OCI-LY3 (cell line): ENCODE data around the gene PRDX5.
A peak's percentile ranks its signal among the peaks of the same experiment; 100 is the strongest.

Experiments used
- H2AFZ ChIP-seq: fragments of 200-600, 300-600 bp; shearing (Covaris generic); 2 replicates; pipeline ENCODE4 v1.6.0; 2014; ENCODE audit warnings: antibody characterized with exemption, low read depth, low read length
- H3K27ac ChIP-seq: fragments of 200-600, 300-600 bp; sonication (generic); 2 replicates; pipeline ENCODE4 v1.5.1; 2014; ENCODE audit warnings: mild to moderate bottlenecking, low read length, moderate library complexity, mixed read lengths
- H3K27me3 ChIP-seq: fragments of 200-600, 300-600 bp; sonication (generic); 2 replicates; pipeline ENCODE4 v1.6.1; 2014; ENCODE audit warnings: low read depth, low read length, mixed read lengths
- H3K36me3 ChIP-seq: fragments of 200-600, 300-600 bp; sonication (generic); replicated peaks from 2 replicates; pipeline ENCODE3; 2014; ENCODE audit warnings: low read depth, low read length, mixed read lengths
- H3K4me1 ChIP-seq: fragments of 300-600, 200-600 bp; sonication (generic); 2 replicates; pipeline ENCODE4 v1.6.1; 2014; ENCODE audit warnings: low read length, mixed read lengths
- H3K4me2 ChIP-seq: fragments of 200-600, 300-600 bp; sonication (generic); 2 replicates; pipeline ENCODE4 v1.6.1; 2014; ENCODE audit warnings: low read length, mixed read lengths
- H3K4me3 ChIP-seq: fragments of 300-600, 200-600 bp; sonication (generic); 2 replicates; pipeline ENCODE4 v1.5.1; 2014; ENCODE audit warnings: antibody characterized with exemption, mild to moderate bottlenecking, low read length, moderate library complexity
- H3K79me2 ChIP-seq: fragments of 300-600, 200-600 bp; shearing (Covaris generic); 2 replicates; pipeline ENCODE4 v1.6.1; 2014; ENCODE audit warnings: mild to moderate bottlenecking, low read length, mixed read lengths
- H3K9ac ChIP-seq: fragments of 300-600, 200-600 bp; shearing (Covaris generic); 2 replicates; pipeline ENCODE4 v1.6.0; 2014; ENCODE audit warnings: mild to moderate bottlenecking, low read length, moderate library complexity
- H3K9me3 ChIP-seq: fragments of 200-600, 300-600 bp; shearing (Covaris generic); 2 replicates; pipeline ENCODE4 v1.6.1; 2014; ENCODE audit warnings: low read length, mixed read lengths; ENCODE audit not compliant: insufficient read depth
- H4K20me1 ChIP-seq: fragments of 200-600, 300-600 bp; sonication (generic); 2 replicates; pipeline ENCODE4 v1.6.1; 2016; ENCODE audit warnings: low read length, mixed read lengths; ENCODE audit not compliant: insufficient read depth
- EZH2phosphoT487 ChIP-seq: fragments of 200-600 bp; shearing (Covaris generic); IDR thresholded peaks from 2 replicates; pipeline ENCODE4 v1.6.1; 2018; ENCODE audit warnings: antibody characterized with exemption, mixed run types, low read depth
- TF ChIP-seq, protein P1 (sequence below): fragments of 200-600, 300-600 bp; sonication (generic); IDR thresholded peaks from 2 replicates; pipeline ENCODE4 v1.5.1; 2014; ENCODE audit warnings: antibody characterized with exemption, low read length, low read depth

PRDX5 gene

DNA sequence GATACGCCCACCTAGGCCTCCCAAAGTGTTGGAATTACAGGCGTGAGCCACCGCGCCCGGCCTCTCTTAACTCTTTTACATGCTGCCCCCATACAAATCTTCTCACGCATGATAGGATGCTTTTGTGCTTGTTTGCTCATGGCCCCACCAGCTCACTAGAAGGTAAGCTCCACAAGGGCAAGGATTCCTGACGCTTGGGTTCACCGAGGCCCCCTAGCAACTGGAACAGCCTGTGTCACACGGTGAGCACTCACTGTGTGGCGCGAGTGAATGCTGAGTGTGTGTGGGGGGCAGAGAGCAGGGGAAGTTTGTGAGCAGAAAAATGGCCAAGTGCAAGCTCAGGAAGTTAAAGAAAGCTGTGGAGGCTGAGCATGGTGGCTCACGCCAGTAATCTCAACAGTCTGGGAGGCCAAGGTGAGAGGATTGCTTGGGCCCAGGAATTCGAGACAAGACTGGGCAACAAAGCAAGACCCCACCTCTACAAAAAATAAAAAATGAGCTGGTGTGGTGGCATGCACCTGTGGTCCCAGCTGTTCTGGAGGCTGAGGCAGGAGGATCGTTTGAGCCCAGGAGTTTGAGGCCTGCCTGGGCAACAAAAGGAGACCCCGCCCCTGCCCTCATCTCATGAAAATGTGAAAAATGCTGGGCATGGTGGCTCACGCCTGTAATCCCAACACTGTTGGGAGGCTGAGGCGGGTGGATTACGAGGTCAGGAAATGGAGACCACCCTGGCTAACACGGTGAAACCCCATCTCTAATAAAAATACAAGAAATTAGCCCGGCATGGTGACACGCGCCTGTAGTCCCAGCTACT is 35.8 kb upstream of the PRDX5 start:
- Histone ChIP-seq H3K4me1 (peaks cover 12% of the 10 kb centered on the region), H3K4me3 (no peak overlapping the region), H2AFZ (no peak overlapping the region), H3K9me3 (no peaks in the 10 kb centered on the region), H4K20me1 (no peaks in the 10 kb centered on the region), H3K79me2 (peaks cover 10% of the 10 kb centered on the region; the same call in 1 of the 2 replicates), H3K4me2 (no peak overlapping the region), H3K36me3 (peaks cover 13% of the 10 kb centered on the region), H3K27me3 (no peaks in the 10 kb centered on the region), H3K27ac (no peak overlapping the region), H3K9ac (no peak overlapping the region)
- TF ChIP-seq, protein P1, sequence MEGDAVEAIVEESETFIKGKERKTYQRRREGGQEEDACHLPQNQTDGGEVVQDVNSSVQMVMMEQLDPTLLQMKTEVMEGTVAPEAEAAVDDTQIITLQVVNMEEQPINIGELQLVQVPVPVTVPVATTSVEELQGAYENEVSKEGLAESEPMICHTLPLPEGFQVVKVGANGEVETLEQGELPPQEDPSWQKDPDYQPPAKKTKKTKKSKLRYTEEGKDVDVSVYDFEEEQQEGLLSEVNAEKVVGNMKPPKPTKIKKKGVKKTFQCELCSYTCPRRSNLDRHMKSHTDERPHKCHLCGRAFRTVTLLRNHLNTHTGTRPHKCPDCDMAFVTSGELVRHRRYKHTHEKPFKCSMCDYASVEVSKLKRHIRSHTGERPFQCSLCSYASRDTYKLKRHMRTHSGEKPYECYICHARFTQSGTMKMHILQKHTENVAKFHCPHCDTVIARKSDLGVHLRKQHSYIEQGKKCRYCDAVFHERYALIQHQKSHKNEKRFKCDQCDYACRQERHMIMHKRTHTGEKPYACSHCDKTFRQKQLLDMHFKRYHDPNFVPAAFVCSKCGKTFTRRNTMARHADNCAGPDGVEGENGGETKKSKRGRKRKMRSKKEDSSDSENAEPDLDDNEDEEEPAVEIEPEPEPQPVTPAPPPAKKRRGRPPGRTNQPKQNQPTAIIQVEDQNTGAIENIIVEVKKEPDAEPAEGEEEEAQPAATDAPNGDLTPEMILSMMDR, result no peak
- no peak for TF ChIP-seq EZH2phosphoT487

DNA sequence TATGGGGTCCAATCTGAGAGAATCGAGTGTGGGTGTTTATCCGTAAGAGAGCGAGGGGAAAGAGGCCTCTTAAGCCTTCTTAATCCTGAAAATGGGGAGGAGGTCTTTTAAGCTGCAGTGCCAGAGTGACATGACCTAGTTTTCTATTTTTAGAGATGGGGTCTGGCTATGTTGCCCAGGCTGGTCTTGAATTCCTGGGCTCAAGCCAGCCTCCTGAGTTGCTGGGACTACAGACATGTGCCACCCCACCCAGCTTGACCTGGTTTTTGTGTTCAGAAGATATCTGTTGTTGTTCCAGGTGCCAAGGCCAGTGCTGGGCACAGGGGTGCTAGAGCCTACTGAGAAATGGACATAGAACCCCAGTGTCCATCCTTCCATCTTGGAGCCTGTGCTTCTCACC is 34.8 kb upstream of the PRDX5 start:
- no peak overlapping the region for H3K4me3 ChIP-seq
- no peaks in the 10 kb centered on the region for H3K9me3 ChIP-seq
- no peak overlapping the region for H2AFZ ChIP-seq
- H3K4me2 ChIP-seq, result no peak overlapping the region
- peaks cover 10% of the 10 kb centered on the region; the same call in 1 of the 2 replicates for H3K79me2 ChIP-seq
- H3K9ac ChIP-seq, result no peak overlapping the region
- H3K27ac ChIP-seq, result no peak overlapping the region
- H3K27me3 ChIP-seq, result no peaks in the 10 kb centered on the region
- peaks cover 12% of the 10 kb centered on the region for H3K4me1 ChIP-seq
- peaks cover 13% of the 10 kb centered on the region for H3K36me3 ChIP-seq
- H4K20me1 ChIP-seq, result no peaks in the 10 kb centered on the region
- TF ChIP-seq, protein P1, result no peak
- TF ChIP-seq EZH2phosphoT487, result no peak

DNA sequence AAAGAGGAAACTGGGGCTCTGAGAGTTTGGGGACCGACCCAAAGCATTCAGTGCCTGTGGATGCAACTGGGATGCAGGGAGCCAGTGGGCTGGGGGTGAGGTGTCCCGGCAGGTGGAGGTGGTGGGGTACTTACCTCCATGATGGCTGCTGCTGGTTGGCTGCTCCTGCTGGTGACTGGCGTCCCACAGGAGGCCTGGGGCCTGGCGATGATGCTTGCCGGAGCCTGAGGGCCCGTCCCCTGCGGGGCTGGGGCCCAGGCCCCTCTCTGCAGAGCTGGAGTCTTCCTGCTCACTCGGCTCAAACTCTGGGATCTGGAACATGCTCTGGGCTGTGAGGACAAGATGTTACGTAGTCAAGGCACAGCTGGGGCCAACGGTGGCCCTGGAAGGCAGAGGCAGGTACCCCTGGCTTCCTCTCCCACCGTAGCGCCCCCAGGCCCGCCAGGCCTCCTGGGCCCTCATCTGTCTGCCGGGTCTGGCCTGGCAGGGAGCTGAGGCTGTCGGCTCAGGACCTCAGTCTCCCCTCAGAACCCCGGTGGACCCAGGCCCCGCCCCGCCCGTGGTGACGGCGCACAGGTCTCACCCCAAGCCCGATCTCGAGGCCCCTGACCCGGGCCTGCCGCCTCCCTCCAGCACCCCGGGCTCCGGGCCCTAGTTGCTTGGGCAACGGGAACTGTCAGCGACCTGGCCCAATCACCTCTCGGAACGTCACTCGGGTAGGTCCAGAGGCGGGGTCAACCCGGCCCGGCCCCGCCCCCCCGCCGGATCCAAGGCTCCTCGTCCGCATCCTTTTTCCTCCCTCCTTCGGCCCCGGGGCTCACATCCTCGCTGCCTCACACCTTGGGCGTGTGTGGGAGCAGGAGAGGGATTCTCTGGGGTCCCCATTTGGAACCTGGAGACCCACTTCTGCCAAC is 33.6 kb upstream of the PRDX5 start, which contains the start of gene BAD:
Gene BAD, minus strand, starts transcription at position 618 of the 914 bp plus-strand sequence. Its CDS starts 297 bp downstream, at position 321.
- Histone ChIP-seq H3K9me3 (no peaks in the 10 kb centered on the region), H2AFZ (peak within 1 kb of the TSS; percentile 55; the same call in 1 of the 2 replicates), H3K27me3 (no peaks in the 10 kb centered on the region), H3K79me2 (peaks cover 10% of the 10 kb centered on the region; the same call in 1 of the 2 replicates), H3K9ac (peak within 1 kb of the TSS; percentile 89), H3K4me3 (peak within 1 kb of the TSS; percentile 82), H3K4me1 (peaks cover 12% of the 10 kb centered on the region), H3K27ac (peak within 1 kb of the TSS; percentile 81), H4K20me1 (no peaks in the 10 kb centered on the region), H3K4me2 (peak within 1 kb of the TSS; percentile 86), H3K36me3 (peaks cover 9% of the 10 kb centered on the region)
- TF ChIP-seq EZH2phosphoT487, result no peak
- TF ChIP-seq, protein P1, result 0 out of 2 replicates have a peak, but pooled peaks have one; percentile 4
